GM08714 (cell line): Measurements from ENCODE around the gene FAM186B.

Experiments used
- H3K4me3 ChIP-seq: fragments of 200-500 bp; sonication (Bioruptor generic); 2 replicates; pipeline ENCODE4 v1.5.1; 2014; ENCODE audit warnings: mild to moderate bottlenecking, low read length, inconsistent platforms
- ZNF274 ChIP-seq: IDR thresholded peaks from 2 replicates; pipeline ENCODE4 v1.6.1; 2012; ENCODE audit warnings: mild to moderate bottlenecking, low read depth, low read length

The FAM186B gene

DNA sequence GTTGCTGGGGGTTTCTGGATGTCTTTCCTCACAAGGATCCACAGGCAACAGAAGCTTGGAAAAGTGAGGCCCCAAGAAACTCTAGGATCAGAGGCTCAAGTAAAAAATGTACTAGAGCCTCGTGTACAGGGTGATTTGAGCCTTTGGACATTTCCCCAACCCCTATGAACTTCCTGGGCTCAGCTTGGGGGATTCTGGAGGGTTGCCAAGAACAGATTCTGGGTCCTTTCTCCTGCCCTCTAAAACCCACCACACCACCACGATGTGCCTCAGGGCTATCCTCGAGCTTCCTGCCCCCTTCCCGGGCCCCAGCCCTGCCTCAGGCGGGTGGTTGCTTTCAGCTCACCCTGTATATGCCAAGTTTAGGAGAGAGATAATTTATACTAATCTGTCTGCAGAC, 583 bp downstream of the FAM186B start:
- no peak overlapping the region for H3K4me3 ChIP-seq
- no peak for TF ChIP-seq ZNF274

DNA sequence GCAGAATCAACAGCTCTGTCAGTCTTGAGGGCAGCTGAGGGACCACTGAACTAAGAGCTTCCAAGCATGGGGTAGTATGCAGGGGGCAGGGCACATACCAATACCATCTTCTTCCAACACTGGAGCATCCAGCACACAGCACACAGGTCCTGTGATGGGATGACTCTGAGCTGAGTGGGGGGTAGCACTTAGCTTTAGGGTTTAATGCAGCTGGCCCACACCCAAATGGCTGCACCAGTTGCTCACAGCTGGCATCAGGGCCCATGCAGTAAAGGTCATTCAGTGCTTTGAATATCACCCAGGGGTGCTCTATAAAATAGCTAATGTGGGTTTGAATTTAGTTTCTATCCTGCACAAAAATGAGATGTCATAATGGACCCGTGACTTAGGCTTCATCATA, 1.7 kb downstream of the FAM186B start:
- TF ChIP-seq ZNF274 = no peak
- H3K4me3 ChIP-seq = no peak overlapping the region

DNA sequence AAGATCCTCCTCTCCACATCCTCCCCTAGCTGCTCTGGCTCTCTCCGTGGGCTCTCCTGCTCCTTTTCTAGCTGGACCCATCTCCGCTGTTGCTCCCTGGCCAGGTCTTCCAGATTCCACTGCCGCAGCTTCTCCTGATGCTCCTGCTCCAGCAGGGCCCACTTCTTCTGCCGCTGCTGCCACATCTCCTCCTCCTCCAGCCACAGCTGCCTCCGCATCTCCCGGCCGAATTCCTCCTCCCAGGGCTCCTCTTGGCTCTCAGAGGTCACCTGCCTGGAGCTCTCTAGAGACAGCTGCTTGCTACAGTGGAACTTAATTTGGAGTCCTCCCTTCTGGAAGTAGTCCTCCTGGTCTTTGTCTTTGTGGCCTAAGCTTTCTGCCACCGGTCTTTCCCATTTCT, 5.5 kb downstream of the FAM186B start:
- TF ChIP-seq ZNF274 = no peak
- no peak overlapping the region for H3K4me3 ChIP-seq

DNA sequence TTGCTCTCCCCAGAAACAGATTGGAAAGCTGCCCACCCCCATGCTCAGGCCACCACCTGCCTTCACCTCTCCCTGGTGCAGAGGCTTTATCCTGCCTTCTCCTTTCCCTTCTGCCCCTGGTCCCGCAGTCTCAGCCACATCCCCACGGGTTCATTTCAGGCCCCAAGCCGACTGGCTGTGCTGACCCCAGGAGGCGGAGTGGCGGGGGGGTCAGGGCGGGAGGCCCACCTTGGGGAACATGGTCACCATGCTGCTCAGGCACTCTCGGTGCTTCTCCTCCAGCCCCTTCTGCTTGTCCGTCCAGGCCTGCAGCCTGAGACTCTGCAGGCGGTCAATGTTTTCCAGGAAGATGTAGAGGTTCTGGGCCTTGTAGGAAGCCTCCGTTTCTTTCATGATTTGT, 6.9 kb downstream of the FAM186B start:
- H3K4me3 ChIP-seq = no peak overlapping the region
- no peak for TF ChIP-seq ZNF274

DNA sequence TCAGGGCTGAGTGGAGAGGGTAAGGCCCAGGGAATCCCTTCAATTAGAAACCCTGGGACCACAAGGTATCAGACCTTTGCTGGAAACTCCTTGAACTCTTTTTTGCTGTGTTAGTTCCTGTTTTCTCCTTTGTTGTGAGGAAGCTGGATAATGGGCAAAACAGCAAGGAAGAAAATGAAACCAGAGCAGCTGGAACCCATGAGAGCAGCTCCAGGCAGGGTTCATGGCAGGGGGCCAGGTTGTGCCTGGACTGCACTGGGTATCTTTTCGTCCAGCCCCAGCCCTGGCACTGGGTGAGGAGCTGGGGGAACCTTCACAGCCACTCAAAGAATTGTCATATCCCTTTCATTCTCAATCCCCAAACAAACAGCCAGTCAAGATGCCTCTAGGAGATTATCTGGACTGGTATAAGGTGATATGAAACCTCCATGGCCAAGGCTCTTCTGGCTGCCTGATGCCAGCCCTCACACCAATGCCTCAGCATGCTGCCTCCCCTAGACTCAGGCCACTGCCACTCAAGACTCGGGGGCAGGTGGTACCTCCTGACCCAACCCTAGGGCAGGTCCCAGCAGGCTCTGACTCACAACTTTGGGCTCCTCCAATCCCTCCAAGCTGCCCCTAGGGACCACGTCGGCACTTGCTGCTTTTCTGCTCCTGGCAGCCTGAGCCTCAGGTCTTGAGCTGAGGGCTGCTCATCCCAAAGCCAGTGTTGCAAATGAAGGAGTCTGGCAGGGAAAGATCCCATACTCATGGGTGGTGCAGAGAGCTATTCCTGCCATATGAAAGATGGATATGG, 16.5 kb downstream of the FAM186B start:
- no peak overlapping the region for H3K4me3 ChIP-seq
- no peak for TF ChIP-seq ZNF274

DNA sequence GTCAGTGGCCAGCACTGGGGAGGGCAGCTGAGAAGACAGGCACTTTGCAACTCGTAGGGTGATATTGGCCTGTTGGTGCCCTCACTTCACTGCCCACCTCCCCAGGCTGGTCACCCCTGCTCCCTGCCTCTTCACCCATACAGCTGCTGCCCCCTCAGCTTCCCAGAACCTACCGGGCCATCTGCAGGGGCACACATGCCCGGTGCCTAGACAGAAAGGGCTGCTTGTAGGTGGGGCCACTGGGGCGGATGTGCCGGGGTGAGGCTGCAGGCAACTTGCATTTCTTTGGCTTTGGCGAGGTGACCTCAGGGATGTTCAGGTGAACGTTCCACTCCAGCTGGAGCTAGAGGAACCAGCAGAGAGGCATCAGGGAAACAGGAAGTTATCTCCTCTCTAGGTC, 17.2 kb downstream of the FAM186B start:
- H3K4me3 ChIP-seq = no peak overlapping the region
- no peak for TF ChIP-seq ZNF274

DNA sequence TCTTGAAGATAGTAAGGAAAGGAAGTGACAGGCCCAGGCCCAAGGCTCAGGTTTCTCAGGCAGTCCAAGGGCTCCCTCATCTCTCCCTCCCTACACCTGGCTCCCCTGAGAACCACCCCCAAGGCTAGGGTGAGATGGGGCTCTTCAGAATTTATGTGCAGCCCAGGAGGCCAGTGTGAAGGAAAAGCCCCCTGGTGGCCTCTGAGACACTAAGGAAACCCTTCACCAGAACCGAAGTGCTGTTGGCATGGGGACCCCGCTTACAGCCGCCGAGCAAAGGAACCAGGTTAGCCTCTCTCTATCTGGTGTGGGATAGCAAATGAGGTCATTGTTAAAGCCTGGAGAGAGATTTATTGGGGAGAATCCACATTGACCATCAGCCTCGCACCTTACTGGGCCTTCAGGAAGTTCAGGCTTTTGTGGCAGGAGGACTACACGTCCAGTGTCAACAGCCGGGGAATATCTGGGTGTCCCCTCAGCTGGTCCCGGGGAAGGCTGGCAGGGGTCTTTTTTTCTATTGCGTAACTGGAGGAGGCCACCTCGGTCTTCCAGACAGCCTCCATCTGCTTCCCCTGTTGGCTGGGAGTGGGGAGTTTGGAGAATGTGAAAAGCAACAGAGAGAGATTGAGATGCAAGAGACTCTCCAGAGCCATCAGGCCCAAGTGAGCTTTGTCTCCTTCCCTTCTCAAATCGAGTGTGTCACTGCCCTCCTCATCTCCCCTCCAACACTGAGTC, 18.1 kb downstream of the FAM186B start:
- TF ChIP-seq ZNF274 = no peak
- no peak overlapping the region for H3K4me3 ChIP-seq

DNA sequence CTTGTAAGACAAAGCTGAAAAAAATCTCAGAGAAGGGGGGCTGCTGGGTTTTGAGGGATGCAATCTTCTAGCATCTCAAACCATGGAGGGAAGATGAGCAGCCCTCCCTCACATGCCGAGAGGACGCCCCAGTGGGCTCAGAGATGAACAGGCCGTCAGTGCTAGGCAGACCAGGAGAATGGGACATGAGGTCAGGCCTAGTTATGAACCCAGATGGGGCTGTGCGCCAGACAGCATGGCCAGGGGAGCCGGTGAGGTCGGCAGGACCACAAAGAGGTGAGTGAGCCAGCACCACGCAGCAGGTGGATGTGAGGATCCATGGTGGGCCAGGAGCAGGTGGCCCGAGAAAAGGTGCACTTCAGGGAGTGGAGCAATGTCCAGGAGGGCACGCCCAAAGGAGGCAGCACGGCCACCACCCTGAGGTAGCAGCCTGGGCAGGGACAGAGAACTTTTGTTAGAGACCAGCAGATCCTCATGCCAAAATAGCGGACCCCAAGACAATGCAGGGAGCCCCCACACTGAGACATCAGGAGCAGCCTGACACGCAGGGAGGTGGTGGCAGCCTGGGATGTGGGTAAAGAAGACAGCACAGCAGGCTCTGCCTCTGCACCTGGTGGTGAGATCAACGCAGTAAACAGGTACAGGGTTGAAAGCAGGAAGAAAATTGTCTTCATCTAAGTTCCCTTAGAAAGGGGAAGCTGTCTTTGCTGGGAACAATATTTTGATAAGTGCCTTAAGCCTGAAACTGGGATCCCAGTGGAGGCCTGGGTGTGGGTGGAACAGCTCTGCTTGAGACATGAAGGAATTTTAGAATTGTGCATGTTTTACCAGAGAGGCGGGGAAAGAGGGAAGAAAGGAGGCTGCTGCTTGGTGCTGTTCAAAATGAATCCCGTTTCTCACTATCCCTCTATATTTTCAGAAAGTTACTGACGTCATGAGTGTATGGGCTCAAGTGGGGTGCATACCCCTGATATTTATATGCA, 19.7 kb downstream of the FAM186B start:
- no peak for TF ChIP-seq ZNF274
- H3K4me3 ChIP-seq = no peak overlapping the region

DNA sequence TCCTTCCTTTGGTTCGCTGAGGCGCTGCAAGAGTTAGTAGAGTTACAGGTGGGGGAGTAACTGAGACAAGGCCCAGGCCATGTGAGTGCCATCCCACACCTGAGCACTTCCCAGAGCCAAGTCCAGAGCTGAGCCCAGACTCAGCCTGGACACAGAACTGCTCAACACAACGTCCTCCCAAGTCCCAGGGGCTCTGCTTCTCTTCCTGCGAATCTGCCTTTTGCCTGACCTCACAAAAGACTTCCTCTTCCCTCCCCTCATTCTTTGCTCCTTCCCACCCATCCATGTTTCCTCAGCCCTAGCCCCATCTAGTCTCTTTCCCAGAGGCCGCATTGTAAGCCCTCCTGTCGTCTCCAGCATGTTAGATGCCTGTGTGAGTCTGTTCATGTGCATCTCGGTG, 20.8 kb downstream of the FAM186B start:
- H3K4me3 ChIP-seq = no peak overlapping the region
- no peak for TF ChIP-seq ZNF274

DNA sequence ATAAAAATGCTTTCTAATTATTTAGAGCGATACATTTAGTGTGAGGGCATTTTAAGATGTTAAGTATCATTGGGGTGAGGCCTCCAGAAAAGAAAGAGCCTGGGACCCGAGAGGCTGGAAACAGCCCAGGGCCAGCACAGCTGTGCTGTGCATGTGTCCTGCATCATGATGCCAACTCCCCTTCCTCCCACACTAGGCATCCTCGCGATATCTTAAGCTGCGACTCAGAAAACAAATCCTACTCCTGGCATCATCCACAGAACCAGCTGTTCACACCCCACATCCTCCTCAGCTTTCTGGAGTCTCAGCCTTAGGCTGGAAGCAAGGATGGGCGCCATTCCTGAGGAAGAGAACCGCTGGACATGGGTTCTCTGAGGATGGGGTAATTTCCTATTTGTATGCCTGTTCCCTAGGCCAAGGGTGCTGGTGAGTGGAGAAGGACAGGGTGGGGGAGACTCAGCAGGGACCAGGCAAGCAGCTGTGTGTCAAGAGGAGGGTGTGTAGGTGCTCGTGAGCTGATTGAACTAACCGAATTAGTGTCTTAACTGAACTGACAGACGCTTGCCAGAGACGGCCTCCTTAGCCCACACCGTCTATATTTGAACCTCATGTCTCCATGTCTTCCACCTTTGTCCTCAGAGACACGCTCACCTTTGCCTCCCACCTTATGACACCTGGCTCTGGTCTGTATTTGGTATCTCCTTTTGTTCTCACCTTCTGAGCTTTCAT, 21.9 kb downstream of the FAM186B start:
- no peak for TF ChIP-seq ZNF274
- no peak overlapping the region for H3K4me3 ChIP-seq

DNA sequence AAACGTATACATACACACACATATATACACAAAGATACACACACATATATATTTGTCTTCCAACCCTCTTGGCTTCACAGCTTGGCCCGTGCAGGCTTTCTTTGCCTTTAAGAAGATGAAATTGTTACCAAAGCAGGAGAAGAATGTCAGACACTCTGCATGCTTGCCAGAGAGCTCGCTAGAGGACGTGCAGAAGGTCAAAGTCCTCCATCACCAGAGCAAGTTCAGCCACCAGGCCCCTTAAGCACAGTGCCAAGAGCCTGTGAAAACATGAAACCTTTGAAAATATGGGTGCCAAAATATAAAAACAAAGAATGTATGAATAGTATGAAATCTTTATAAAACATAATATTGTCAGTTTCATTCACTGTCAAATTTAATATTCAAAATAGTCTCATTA, 22.6 kb downstream of the FAM186B start:
- no peak overlapping the region for H3K4me3 ChIP-seq
- no peak for TF ChIP-seq ZNF274

DNA sequence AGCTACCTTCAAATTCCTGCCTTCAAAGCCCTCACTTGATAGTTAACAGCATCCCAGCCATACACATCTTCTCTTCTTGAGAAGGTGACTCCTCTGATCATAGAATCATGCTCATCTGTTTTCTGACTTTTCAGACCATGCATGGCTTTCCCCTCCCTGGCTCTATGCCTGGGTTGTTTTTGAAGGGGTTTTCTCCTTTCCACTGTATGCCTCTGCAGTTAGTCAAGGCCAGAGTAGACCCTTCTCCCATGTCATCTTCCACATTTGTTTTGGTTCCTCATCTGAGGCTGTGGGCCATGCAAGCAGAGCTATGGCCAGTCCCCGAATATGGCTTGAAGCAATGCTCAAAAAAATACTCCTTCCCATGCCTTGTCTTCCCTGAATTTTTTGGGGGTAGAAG, 23.2 kb downstream of the FAM186B start:
- no peak for TF ChIP-seq ZNF274

More for the DNA sequence above, 23.2 kb downstream of the FAM186B start:
- no peak overlapping the region for H3K4me3 ChIP-seq
